HFF-Myc (cell line): ENCODE data around the gene GCH1.

Experiments used
- DNase-seq: peaks from one replicate; pipeline ENCODE4 v3.0.0-alpha.2; 2011; ENCODE audit warnings: low read depth; ENCODE audit errors: extremely low read depth
- H3K4me3 ChIP-seq: replicated peaks from 2 replicates; pipeline ENCODE4 v1.5.1; 2011; ENCODE audit warnings: low read depth, mild to moderate bottlenecking, control low read depth, low read length
- TF ChIP-seq, protein P1 (sequence below): IDR thresholded peaks from 2 replicates; pipeline ENCODE4 v1.5.1; 2012; ENCODE audit warnings: mild to moderate bottlenecking, low read depth, low read length, control low read depth; ENCODE audit errors: missing control alignments

The GCH1 gene

DNA sequence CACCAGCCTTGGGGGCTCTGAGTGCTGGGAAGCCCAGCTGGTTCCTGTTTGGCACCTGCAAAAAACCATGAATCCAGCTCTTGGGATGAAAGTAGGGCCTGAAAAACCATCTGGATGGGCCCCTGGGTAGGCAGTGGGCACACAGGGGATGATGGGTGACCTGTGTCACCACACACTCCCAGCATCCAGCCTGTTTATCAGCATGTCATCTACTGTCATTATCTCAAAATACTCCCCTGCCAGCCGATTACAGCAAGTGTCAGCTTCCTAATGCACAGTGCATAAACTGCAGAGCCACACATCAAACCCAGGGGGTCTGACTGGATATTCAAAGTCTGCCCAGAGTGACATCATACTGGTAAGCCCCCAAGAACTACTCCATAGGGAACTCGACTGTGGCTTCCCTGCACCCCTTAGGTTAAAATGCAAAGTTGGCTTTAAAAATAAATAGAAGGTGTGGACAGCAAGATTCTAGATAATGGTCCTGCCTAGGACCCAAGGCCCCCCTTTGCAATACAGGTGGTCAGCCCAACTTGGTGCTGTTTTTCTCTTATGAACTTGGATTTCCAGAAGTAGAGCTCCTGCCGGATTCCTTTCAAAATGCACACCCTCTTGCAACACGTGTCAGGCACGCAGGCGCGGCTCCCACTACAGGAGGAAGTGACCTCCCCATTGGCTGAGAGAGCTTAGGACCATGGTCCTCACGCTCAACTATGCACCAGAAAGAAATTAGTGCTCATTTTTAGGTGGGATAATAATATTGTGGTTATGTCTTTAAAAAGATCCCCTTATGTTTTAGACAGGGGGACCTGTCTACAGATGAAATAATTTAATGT is 94.1 kb downstream of the GCH1 start:
- TF ChIP-seq, protein P1, sequence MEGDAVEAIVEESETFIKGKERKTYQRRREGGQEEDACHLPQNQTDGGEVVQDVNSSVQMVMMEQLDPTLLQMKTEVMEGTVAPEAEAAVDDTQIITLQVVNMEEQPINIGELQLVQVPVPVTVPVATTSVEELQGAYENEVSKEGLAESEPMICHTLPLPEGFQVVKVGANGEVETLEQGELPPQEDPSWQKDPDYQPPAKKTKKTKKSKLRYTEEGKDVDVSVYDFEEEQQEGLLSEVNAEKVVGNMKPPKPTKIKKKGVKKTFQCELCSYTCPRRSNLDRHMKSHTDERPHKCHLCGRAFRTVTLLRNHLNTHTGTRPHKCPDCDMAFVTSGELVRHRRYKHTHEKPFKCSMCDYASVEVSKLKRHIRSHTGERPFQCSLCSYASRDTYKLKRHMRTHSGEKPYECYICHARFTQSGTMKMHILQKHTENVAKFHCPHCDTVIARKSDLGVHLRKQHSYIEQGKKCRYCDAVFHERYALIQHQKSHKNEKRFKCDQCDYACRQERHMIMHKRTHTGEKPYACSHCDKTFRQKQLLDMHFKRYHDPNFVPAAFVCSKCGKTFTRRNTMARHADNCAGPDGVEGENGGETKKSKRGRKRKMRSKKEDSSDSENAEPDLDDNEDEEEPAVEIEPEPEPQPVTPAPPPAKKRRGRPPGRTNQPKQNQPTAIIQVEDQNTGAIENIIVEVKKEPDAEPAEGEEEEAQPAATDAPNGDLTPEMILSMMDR = no peak
- no peak for DNase-seq
- no peak overlapping the region for H3K4me3 ChIP-seq

DNA sequence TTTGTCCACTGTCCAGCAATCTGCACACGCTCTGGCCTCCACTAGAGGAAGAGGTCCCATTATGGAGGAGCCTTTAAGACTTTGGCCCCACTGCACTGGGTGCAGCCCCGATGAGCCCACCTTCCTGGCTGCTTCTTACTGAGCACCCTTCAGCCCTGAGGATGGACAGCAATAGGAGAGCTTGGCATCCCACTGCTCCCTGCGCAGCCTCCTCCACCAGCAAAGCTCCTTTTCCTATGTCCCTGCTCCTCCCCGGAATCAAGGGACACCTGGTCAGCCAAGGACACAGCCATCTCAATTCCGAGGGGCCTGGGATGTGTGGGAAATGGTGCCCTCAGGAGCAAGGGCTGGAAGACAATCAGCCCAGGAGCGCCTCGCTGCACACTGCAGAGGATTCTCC is 94.7 kb downstream of the GCH1 start:
- TF ChIP-seq, protein P1 = no peak
- DNase-seq = no peak
- H3K4me3 ChIP-seq = no peak overlapping the region

DNA sequence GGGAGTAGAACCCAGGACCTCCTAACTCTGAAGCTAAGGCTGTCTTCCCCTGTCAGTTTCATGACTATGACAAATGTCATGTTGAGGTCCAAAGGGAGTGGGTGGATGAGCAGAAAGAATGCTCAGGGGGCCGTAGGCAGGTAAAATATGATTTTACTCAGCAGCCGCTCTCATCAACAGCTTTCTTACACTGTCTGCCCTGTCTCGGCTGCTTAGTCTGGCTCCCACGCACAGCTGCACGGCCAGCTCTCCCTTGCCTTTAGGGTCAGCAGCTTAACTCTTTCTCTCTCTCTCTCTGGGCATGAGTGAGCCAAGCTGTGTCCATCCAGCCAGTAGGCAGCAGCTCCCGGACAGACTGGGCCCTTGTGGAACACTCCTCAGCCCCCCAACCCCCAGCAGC is 95.2 kb downstream of the GCH1 start:
- TF ChIP-seq, protein P1 = no peak
- no peak overlapping the region for H3K4me3 ChIP-seq
- no peak for DNase-seq

DNA sequence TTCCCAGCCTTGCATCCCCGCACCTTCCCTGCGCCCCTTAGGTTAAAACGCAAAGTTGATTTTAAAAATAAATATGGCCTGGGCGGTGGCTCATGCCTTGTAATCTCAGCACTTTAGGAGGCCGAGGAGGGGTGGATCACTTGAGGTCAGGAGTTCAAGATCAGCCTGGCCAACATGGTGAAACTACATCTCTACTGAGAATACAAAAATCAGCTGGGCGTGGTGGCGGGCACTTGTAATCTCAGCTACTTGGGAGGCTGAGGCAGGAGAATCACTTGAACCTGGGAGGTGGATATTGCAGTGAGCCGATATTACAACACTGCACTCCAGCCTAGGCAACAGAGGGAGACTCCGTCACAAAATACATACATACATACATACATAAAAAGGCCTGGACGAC is 96.0 kb downstream of the GCH1 start:
- TF ChIP-seq, protein P1 = no peak
- no peak overlapping the region for H3K4me3 ChIP-seq
- no peak for DNase-seq

DNA sequence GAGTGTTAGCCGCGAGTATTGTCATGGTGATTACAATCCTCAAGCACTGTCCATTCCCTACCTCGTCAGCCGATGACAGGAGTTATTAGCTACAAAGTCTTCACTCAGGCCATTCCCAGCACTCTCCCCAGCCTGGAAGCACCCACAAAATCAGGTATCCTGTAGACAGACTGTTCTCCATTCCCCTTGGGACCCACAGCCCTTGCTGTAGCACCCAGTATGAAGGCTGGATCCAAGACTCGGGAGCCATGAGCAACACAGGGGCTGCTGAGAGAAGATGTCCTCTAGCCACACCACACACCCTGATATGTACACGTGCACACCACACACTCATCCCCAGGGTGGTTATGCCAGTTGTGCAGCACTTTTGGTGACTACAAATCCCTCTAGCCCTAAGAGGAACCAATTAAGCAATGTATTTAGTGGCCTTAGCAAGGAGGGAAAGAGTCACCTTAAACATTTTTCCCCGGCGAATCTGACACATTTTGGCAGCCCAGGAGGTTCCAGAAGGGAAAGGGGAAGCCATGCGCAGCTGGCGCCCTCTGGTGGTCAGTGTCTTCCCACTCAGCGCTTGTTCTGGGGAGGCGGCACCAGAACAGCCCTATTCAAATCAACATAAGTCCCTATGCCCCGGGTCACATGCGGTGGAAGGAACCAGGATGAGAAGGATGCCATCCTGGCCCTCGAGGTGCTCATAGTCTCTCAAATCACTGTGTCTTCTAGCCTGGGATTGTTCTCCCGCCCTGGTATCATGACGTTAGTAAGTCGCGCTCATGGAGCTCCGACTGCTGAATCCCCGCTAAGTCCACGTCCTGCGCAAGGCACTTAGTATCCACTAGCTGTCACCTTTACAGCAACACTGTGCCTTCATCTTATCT is 96.9 kb downstream of the GCH1 start:
- TF ChIP-seq, protein P1 = peak; percentile 97
- peak; percentile 66 for DNase-seq
- no peak overlapping the region for H3K4me3 ChIP-seq

DNA sequence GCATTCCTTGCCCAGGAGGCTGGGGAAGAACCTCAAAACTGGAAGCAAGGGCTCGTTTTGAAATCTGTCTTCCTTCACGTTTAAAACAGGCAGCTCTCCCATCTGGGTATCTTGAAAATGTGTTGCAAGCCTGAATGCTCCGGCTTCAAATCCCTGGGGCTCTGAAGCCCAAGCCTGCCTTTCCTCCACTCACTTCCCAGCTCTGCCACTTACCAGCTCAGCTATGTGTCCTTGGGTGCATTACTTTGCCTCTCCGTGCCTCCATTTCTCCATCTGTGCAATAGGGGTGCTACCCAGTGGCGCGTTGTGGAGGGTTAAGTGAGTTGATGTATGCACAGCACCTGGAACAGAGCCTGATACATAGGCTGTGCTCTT is 97.6 kb downstream of the GCH1 start:
- TF ChIP-seq, protein P1 = no peak
- no peak overlapping the region for H3K4me3 ChIP-seq
- DNase-seq = no peak
